T-helper 2 cell (primary cell): ENCODE results near the gene WWOX.
"Not testable (repeated sequence)": the region's sequence is repeated elsewhere in the genome, so short reads cannot be mapped to it uniquely, and the experiment has no call there.

Experiments used
- DNase-seq, 5 experiments: peaks; one replicate each; pipeline versions ENCODE4 v3.0.0 to v3.0.0-alpha.2; 2012 to 2022
- total RNA-seq, 2 donors: gene quantifications; one replicate each; lab custom pipeline; 2026; lab: John Stamatoyannopoulos, UW

WWOX gene
- 23.3 to 24.0 reads per million in 2 donors for total RNA-seq

DNA sequence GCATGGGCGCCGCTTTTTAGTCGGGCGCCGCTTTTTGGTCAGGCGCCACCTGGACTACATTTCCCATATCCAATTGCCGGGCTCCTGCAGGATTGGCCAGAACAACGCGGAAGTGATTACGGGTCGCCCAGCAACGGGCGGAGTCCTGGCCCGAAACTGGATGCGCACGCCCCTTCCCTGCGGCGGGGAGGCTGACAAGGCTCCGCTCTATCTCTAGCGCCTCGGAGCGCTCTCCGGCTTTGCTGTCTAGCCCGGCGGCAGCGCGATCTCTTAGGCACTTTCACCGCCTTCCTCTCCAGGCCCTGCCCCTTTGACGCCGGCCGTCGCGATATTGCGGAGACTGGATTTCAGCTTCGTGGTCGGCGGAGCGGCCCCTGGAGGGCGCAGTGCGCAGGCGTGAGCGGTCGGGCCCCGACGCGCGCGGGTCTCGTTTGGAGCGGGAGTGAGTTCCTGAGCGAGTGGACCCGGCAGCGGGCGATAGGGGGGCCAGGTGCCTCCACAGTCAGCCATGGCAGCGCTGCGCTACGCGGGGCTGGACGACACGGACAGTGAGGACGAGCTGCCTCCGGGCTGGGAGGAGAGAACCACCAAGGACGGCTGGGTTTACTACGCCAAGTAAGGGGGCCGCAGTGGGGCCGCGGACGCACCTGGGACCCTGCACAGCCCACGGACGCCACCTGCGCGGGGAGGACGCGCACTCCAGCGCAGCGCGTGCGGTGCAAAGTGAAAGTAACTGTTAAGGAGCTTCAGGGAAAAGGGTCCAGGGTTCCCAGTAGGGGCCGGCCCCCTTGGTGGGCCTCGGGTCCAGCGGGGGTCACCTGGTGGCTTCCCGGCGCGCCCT is at the start of gene WWOX:
Gene WWOX (plus strand): TSS at position 384 of the 841 bp plus-strand sequence.
- DNase-seq: peak; percentile 91 to 99 (median 96)

DNA sequence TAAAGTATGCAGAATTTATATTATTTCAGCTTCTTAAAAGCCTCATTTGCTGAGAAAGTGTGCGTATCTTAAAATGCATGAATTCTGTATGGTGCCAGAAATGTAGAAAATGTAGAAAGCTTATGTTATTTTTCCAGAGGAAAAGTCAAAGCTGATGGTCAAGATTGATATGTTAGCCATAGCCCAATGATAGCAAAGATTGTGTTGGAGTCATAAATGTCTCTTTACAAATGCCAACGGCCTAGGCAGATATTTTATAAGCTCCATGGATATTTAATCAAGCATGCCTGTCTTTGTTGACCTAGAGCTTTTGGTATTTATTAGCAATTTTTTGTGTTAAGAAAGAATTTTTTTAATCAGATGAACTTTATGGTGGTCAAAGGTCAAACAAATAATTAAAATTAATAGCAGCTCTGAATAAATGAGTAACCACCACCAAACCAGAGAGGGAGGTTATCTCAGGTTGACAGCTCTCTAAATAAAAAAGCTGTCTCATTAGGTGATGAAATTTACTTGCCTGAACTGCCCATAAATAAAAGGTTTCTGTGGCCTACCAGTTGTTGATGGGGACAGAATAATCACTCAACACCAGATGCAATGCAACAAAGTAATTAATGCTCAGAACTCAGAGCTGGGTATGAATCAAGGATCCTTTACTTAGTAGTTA is 48.6 kb upstream of the WWOX start:
- DNase-seq: no peak

DNA sequence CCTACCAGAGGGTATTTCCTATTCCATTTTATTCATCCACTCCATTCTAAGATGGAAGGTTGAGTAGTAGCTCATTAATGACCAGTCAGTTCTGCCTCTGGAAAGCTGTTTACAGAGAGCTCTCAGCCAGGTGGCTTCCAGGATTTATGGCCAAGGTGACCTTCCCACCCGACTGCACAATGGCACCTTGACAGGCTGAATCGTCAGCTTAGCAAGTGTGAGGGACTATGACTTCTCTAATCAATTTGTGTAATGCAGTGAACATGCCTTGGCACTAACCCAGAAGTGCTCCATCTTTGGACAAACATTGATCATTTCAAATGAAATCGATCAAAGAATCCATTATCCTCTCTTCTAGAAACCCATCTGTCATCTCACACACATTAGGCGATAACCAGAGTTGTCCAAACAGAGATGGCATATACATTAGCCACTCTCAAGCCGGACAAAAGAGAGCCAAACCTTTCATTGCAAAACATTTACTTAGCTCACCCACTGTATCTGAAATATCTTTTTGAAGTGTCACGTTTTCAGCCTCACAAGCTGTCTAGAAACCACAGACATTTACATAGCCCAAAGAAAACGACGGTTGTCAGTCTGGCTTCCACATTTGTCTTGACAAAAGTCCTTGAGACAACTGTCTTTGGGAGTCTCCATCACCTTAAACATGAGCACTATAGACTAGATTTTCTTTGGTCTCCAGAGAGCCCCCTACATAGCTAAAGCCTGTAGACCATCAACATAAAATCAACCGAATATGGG is 41.5 kb upstream of the WWOX start:
- no peak for DNase-seq

GRCh38 chr16:78059806-78060205 is 39.6 kb upstream of the WWOX start:
- not testable (repeated sequence) for DNase-seq

- no peak for DNase-seq
Measured at GRCh38 chr16:78060295-78060694, 39.2 kb upstream of the WWOX start.

- DNase-seq: no peak
Measured at GRCh38 chr16:78060809-78061208, 38.6 kb upstream of the WWOX start.

DNA sequence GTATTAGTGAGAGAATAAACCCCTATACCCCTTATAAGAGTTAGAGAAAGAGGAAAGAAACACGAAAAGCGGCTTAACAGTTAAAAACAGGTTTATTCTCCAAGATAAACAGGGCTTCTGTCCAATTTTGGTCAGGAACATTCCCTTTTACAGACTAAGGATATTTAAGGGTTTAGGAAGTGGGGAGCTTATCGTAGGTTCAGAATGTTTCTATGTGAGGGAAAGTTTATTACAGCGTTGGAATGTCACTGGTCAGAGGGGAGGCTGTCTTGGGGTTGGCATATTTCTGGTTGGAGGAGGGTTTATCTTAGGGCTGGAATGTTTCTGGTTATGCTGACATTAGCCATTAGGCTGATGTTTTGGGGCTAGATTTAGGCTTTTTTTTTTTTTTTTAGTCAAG is 34.1 kb upstream of the WWOX start:
- DNase-seq: no peak

DNA sequence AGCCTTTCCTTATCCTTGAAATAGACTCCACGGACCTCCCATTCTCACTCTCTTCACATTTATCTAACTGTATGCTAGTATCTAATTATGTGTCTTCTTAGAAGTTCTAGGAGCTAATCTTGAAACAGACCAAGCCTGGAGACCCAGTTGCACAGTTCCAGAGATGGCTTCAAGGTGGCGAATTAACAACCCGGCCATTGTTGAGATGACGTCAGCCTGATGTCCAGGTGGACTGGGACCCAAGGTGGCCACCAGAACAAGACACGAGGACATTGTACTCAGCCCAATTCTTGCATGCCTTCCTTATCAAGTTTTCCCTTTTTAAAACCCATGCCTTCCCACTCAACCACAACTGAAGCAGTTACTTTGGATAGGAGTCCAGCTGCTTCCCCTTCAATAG is 29.5 kb upstream of the WWOX start:
- no peak for DNase-seq

DNA sequence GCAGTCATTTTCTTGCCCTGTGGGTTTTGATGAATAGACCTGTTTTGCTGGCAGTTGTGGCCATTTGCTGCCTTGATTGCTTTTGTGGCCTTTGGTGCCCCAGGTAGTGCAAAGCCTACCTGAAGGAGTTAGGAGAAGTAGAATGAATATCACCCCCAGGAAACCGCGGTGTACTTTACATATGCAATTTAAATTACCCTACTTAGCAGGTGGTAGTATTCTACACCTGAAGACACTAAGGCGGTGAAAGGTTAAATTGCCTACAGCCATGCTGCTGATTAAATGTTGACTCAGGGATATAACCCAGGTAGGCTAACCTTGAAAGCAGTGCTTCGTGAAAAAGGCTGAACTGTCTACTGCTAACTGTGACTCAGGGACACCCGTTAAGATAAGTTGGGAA is 27.2 kb upstream of the WWOX start:
- no peak for DNase-seq

DNA sequence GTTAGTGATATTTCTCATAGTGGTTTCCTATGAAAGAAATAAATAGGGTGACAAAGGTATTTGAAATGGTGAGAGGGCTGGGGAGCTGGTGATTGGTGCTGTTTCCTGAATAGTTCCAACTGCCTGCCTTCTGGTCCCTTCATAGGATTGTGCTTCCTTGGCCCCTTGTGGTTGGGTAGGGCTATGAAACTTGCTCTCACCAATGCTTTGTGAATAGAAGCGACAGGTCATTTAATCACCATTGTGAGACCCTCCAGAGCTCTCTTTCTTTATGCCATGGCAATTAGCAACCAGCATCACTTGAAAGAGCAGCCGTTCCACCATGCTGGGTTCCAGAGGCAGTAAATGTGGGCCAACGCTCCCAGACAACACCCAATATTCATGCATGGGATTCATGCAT is 23.7 kb upstream of the WWOX start:
- DNase-seq: no peak

DNA sequence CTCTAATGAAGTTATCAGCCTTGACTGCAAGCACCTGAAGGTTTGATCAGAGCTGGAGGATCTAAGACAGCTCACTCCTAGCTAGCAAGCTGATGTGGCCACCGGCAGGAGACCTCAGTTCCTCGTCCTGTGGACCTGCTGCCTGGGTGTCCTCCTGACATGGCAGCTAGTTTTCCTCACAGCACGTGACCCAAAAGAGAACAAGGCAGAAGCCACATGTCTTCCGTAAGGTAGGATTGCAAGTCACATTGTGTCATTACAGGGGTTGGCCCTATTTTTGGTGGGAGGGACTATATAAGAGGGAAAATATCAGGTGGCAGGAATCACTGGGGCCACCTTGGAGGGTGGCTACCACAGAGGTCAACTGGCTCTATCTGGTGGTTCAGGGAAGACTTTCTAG is 18.1 kb upstream of the WWOX start:
- DNase-seq: no peak

DNA sequence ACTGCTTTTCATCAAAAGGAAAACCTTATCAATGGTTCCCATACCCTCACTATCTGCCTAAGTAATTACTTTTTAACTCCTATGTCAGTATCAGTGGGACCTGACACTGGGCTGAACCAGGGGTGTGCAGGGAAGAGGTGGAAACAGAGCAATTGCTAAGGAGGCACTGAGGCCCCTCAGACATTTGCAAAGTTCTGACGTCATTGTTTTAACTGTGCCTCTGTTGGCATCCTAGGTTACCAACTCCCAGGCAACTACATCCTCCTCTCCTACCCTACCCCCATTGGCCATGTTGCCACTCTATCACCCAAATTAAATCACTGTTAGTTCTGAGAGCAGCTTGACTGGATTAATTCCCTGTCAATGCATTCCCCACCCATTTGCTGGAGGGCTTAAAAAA is 8.0 kb upstream of the WWOX start:
- DNase-seq: no peak

GRCh38 chr16:78092758-78093157 is 6.7 kb upstream of the WWOX start:
- DNase-seq: no peak

GRCh38 chr16:78094166-78094565 is 5.3 kb upstream of the WWOX start:
- no peak for DNase-seq

- DNase-seq: no peak
Measured at GRCh38 chr16:78094998-78095397, 4.5 kb upstream of the WWOX start.

DNA sequence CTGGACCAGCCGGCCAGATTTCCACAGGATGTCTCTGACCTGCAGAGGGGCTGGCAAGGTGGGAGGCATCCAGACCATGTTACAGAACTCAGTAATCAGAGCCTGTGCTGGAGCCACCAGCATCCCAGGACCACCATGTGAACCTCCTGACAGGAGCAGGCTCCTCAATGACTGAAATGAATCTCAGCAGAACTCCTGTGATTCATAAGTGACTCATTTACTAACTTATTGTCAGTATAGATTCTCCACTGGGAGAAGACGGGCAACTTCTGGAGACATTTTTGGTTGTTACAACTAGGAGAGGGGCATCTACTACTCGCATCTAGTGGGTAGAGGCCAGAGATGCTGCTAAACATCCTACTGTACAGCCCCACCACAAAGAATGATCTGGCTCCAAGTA is 3.1 kb upstream of the WWOX start:
- no peak for DNase-seq

DNA sequence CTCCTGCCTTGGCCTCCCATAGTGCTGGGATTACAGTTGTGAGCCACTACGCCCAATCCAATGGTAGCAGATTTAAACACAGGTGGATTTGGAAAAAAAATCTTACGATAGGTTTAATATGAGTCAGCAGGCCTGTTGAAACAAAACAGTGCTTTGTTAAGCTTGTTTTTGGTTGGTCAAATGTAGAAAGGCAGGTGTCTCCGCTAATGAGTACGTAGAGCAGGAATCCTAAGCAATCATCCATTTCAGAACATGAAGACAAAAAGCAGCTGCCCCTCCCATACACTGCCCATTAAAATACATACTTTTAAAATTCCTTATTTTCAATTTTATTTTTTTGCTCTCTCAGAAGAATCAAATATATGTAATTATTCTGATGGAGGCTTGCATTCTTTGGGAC is 1.9 kb upstream of the WWOX start:
- DNase-seq: peak in 1 of 5 experiments; percentile 39

DNA sequence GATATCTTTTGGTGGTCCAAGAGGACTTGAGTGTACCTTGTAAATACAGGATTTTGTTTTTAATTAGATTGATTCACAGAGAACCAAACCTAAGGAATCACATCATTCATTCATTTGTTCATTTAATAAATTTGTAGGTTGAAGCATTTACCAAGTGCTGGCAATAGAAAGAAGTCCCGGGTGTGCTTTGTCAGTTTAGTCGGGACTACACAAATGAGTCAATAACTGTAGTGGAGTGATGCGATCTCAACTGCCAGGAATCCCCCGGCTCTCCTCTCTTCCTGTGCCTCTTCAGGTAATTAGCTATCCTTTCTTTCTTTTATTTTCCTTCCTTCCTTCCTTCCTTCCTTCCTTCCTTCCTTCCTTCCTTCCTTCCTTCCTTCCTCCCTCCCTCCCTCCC is 1.4 kb upstream of the WWOX start:
- DNase-seq: peak in 1 of 5 experiments; percentile 73

GRCh38 chr16:78098595-78099270 is 721 bp upstream of the WWOX start:
- DNase-seq: peak in 1 of 5 experiments; percentile 20

DNA sequence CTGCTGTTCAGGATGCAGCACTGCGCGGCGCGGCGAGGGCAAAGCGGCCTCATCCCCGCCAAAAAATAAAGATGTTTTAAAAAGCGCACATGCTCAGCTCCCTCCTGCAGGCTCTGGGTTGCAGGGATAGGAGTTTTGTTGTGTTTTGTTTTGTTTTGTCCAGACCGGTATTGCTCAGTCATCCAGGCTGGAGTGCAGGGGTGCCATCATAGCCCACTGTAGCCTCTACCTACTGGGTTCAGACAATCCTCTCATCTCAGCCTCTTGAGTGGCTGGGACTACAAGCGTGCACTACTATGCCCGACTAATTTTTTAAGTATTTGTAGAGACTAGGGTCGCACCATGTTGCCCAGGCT is 636 bp downstream of the WWOX start:
- no peak for DNase-seq

- no peak for DNase-seq
Measured at GRCh38 chr16:78102122-78102660, 2.7 kb downstream of the WWOX start.

- no peak for DNase-seq
Measured at GRCh38 chr16:78102865-78103264, 3.4 kb downstream of the WWOX start.

- DNase-seq: no peak
Measured at GRCh38 chr16:78105517-78105916, 6.1 kb downstream of the WWOX start.
